Aortic smooth muscle cell (primary cell): Measurements from ENCODE around the gene TPRG1L. TPM values are rescaled to one million over a fixed set of nuclear protein-coding genes. Genes with fewer than 3 reads are reported as not detected.

Source experiments
- total RNA-seq: library from RNA; depleted of rRNA; stranded (reverse); fragments of >200 nt; gene quantifications from 2 replicates; pipeline ENCODE4 v1.2.3, GENCODE V29; 2014

TPRG1L gene
- total RNA-seq = 30.1 and 37.1 TPM in 2 replicates

GRCh38 chr1:3624200-3625136 lies at the start of gene TPRG1L:
Gene TPRG1L (plus strand): TSS chr1:3625015. CDS start chr1:3625073, 58 bp downstream.

GRCh38 chr1:3611170-3612019 lies 13.4 kb upstream of the TPRG1L start, which contains the start of gene MEGF6:
Gene MEGF6 (minus strand): TSS chr1:3611508. CDS start chr1:3611268, 240 bp downstream.

GRCh38 chr1:3649342-3650247 lies 24.8 kb downstream of the TPRG1L start, which contains the start of gene WRAP73:
Gene WRAP73 (minus strand): TSS chr1:3650103. CDS start chr1:3649999, 104 bp downstream.

GRCh38 chr1:3651930-3652547 lies 27.2 kb downstream of the TPRG1L start, which contains the start of gene TP73:
Gene TP73 (plus strand): TSS chr1:3652516. CDS start chr1:3682366, 29,850 bp downstream.

Other genes starting within 250 kb of the TPRG1L start
- gene ARHGEF16, start 170.3 kb upstream of the TPRG1L start, total RNA-seq = 0.25 and 0.40 TPM in 2 replicates
- 131 and 142 TPM in 2 replicates for gene MEGF6, start 13.5 kb upstream of the TPRG1L start, total RNA-seq
- gene WRAP73, start 25.1 kb downstream of the TPRG1L start, total RNA-seq = 11.8 and 13.2 TPM in 2 replicates
- gene TP73, start 27.5 kb downstream of the TPRG1L start, total RNA-seq = not detected in 2 replicates
- not detected in 2 replicates for gene CCDC27, start 127.4 kb downstream of the TPRG1L start, total RNA-seq
- 0.53 TPM in 1 of 2 replicates, not detected in the other for gene SMIM1, start 147.7 kb downstream of the TPRG1L start, total RNA-seq
- gene LRRC47, start 171.5 kb downstream of the TPRG1L start, total RNA-seq = 24.6 and 30.4 TPM in 2 replicates
- 22.1 and 25.0 TPM in 2 replicates for gene CEP104, start 232.2 kb downstream of the TPRG1L start, total RNA-seq
- gene DFFB, start 232.5 kb downstream of the TPRG1L start, total RNA-seq = 5.8 and 7.0 TPM in 2 replicates